Measurements from ENCODE around the gene CEP135. TPM values are rescaled to one million over a fixed set of nuclear protein-coding genes. Genes with fewer than 3 reads are reported as not detected.
A peak's percentile ranks its signal among the peaks of the same experiment; 100 is the strongest.

Gene CEP135
- total RNA-seq, 1 experiment from 2014 or later, result 10.9 TPM

DNA sequence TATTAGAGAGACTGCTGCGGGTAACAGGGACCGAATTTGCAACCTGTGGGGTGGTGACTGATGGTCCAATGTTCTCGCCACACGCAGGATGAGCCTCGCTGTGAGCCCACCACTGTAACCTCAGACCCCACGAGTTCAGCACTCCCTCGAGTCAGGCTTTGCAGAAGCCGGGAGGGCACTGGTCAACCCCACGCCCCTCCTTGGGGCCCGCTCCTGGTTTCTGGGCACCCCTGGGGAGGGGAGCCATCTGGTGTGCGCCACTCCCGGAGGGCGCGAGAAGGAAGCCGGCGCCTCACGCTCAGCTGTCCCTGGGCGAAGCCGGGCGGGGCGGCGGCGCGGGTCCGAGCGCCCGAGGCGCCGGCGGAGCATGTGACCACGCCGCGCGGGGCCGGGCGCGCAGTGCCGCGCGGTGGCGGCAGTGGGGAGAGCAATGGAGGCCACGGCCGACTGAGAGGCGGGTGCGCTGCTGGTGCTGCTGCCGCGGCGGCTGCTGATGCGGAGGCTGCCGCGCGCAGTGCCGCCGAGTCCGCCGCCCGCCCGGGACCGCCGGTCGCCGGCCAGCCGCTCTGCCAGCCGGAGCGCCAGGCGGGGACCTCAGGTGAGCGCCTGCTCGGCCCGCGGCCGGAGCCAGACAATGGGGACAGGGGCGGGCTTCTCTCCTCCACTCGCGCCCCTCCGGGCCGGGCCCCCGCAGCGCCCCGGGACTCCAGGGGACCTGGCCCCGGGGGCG is 100.1 kb downstream of the CEP135 start:
- no TSS peak for BruUV-seq (replicated peaks)
- H3K9me3 ChIP-seq (ENCODE audit: control insufficient read depth in 1 of 2, insufficient read depth in 1 of 2, low read depth in 1 of 2, low read length in 2 of 2), result no peaks in the 10 kb centered on the region
- H3K27me3 ChIP-seq (ENCODE audit: insufficient read depth, low read length), result no peaks in the 10 kb centered on the region
- H4K20me1 ChIP-seq (ENCODE audit: insufficient read depth), result 0 out of 2 replicates have a peak, but pooled peaks cover 3% of the 10 kb centered on the region
- intact Hi-C loops (cut with micrococcal nuclease), result loop anchor here (1.0 to 2.0 kb wide), 2 partner anchors 100 to 252 kb away; partner anchors contain the start of gene CEP135
- H3K36me3 ChIP-seq (ENCODE audit: control insufficient read depth in 1 of 2, insufficient read depth in 2 of 2, low read length in 2 of 2), result no peaks in the 10 kb centered on the region
- ChIA-PET CTCF (interaction anchor here (1.4 kb wide), 1 partner anchor 101 kb away, joined by 4 read pairs; no protein-coding TSS in a partner anchor), POLR2A (no interaction called here), RAD21 (ENCODE audit: low non-redundant PET in 1 of 2, low total read pairs in 2 of 2, uncharacterized antibody in 2 of 2, unreplicated experiment in 2 of 2) (no interaction called here)
- peak overlapping the region; percentile 94 for H2AFZ ChIP-seq (ENCODE audit: low read depth, low read length, poor library complexity, severe bottlenecking)
- peak; percentile 89 for ATAC-seq
- DNase-seq (ENCODE audit: low read depth, low spot score), result peak; percentile 29
- peak overlapping the region; percentile 67 to 77 for H3K4me3 ChIP-seq (replicated peaks in 1 of 2; ENCODE audit: low read depth in 1 of 2, low read length in 2 of 2)
- no peaks in the 10 kb centered on the region for H3K9me2 ChIP-seq (ENCODE audit: insufficient read depth)
- H3K79me2 ChIP-seq (ENCODE audit: insufficient read depth, low read length), result peaks cover 26% of the 10 kb centered on the region
- peak overlapping the region; percentile 97 for H3K4me2 ChIP-seq (ENCODE audit: low read length)
- peak overlapping the region; percentile 88 for H3K27ac ChIP-seq (ENCODE audit: low read depth, low read length)
- peak overlapping the region; percentile 74 for H3K9ac ChIP-seq (ENCODE audit: low read length)
- H3K4me1 ChIP-seq (ENCODE audit: control insufficient read depth in 1 of 2, insufficient read depth in 2 of 2, low read length in 2 of 2), result peaks cover 7 to 16% of the 10 kb centered on the region in 2 experiments; a peak in 3 of 4 replicates
- TF ChIP-seq EGR1 (IDR thresholded peaks at IDR 0.05; ENCODE audit: low read depth), result no peak
- TF ChIP-seq FOSL1 (IDR thresholded peaks at IDR 0.05; ENCODE audit: low read depth), result no peak
- no peak for TF ChIP-seq CBX3 (IDR thresholded peaks at IDR 0.05; ENCODE audit: low read depth)
- TF ChIP-seq, protein P1, sequence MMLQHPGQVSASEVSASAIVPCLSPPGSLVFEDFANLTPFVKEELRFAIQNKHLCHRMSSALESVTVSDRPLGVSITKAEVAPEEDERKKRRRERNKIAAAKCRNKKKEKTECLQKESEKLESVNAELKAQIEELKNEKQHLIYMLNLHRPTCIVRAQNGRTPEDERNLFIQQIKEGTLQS (IDR thresholded peaks at IDR 0.05), result no peak
- TF ChIP-seq EZH2 (IDR thresholded peaks at IDR 0.05), result no peak
- no peak for TF ChIP-seq EZH2phosphoT487 (IDR thresholded peaks at IDR 0.05; ENCODE audit: borderline replicate concordance)
- TF ChIP-seq SIN3A (IDR thresholded peaks at IDR 0.05; ENCODE audit: low read depth), result no peak
- TF ChIP-seq, protein P2, sequence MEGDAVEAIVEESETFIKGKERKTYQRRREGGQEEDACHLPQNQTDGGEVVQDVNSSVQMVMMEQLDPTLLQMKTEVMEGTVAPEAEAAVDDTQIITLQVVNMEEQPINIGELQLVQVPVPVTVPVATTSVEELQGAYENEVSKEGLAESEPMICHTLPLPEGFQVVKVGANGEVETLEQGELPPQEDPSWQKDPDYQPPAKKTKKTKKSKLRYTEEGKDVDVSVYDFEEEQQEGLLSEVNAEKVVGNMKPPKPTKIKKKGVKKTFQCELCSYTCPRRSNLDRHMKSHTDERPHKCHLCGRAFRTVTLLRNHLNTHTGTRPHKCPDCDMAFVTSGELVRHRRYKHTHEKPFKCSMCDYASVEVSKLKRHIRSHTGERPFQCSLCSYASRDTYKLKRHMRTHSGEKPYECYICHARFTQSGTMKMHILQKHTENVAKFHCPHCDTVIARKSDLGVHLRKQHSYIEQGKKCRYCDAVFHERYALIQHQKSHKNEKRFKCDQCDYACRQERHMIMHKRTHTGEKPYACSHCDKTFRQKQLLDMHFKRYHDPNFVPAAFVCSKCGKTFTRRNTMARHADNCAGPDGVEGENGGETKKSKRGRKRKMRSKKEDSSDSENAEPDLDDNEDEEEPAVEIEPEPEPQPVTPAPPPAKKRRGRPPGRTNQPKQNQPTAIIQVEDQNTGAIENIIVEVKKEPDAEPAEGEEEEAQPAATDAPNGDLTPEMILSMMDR (IDR thresholded peaks at IDR 0.05 in 2 of 3, conservative IDR thresholded peaks at IDR 0.05 in 1 of 3; ENCODE audit: borderline replicate concordance in 1 of 3, insufficient read depth in 1 of 3, low read depth in 2 of 3, low read length in 2 of 3), result peak in 1 of 3 experiments; percentile 35; a peak in 2 of 6 replicates
- no peak for TF ChIP-seq ELF1 (IDR thresholded peaks at IDR 0.05; ENCODE audit: borderline replicate concordance, low read depth)
- TF ChIP-seq POLR2AphosphoS5 (IDR thresholded peaks at IDR 0.05; ENCODE audit: low read depth, low read length), result peak; percentile 65; the same call in 1 of the 2 replicates
- peak; percentile 80 for TF ChIP-seq YY1 (IDR thresholded peaks at IDR 0.05; ENCODE audit: extremely low read depth, insufficient replicate concordance, low read depth, low read length)
- TF ChIP-seq SRF (IDR thresholded peaks at IDR 0.05; ENCODE audit: low read depth), result no peak
- TF ChIP-seq JUND (IDR thresholded peaks at IDR 0.05), result no peak
- TF ChIP-seq ZFX (IDR thresholded peaks at IDR 0.05), result peak; percentile 79
- TF ChIP-seq, protein P3, sequence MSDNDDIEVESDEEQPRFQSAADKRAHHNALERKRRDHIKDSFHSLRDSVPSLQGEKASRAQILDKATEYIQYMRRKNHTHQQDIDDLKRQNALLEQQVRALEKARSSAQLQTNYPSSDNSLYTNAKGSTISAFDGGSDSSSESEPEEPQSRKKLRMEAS (IDR thresholded peaks at IDR 0.05), result peak; percentile 37; the same call in 1 of the 2 replicates
- TF ChIP-seq CEBPB (IDR thresholded peaks at IDR 0.05; ENCODE audit: low read depth), result no peak
- peak; percentile 52 for TF ChIP-seq TCF7L2 (IDR thresholded peaks at IDR 0.05; ENCODE audit: borderline replicate concordance, extremely low read depth, insufficient read depth, insufficient read length)
- TF ChIP-seq, protein P4, sequence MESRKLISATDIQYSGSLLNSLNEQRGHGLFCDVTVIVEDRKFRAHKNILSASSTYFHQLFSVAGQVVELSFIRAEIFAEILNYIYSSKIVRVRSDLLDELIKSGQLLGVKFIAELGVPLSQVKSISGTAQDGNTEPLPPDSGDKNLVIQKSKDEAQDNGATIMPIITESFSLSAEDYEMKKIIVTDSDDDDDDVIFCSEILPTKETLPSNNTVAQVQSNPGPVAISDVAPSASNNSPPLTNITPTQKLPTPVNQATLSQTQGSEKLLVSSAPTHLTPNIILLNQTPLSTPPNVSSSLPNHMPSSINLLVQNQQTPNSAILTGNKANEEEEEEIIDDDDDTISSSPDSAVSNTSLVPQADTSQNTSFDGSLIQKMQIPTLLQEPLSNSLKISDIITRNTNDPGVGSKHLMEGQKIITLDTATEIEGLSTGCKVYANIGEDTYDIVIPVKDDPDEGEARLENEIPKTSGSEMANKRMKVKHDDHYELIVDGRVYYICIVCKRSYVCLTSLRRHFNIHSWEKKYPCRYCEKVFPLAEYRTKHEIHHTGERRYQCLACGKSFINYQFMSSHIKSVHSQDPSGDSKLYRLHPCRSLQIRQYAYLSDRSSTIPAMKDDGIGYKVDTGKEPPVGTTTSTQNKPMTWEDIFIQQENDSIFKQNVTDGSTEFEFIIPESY (IDR thresholded peaks at IDR 0.05; ENCODE audit: extremely low read depth, insufficient replicate concordance, low read length), result no peak
- TF ChIP-seq, protein P5, sequence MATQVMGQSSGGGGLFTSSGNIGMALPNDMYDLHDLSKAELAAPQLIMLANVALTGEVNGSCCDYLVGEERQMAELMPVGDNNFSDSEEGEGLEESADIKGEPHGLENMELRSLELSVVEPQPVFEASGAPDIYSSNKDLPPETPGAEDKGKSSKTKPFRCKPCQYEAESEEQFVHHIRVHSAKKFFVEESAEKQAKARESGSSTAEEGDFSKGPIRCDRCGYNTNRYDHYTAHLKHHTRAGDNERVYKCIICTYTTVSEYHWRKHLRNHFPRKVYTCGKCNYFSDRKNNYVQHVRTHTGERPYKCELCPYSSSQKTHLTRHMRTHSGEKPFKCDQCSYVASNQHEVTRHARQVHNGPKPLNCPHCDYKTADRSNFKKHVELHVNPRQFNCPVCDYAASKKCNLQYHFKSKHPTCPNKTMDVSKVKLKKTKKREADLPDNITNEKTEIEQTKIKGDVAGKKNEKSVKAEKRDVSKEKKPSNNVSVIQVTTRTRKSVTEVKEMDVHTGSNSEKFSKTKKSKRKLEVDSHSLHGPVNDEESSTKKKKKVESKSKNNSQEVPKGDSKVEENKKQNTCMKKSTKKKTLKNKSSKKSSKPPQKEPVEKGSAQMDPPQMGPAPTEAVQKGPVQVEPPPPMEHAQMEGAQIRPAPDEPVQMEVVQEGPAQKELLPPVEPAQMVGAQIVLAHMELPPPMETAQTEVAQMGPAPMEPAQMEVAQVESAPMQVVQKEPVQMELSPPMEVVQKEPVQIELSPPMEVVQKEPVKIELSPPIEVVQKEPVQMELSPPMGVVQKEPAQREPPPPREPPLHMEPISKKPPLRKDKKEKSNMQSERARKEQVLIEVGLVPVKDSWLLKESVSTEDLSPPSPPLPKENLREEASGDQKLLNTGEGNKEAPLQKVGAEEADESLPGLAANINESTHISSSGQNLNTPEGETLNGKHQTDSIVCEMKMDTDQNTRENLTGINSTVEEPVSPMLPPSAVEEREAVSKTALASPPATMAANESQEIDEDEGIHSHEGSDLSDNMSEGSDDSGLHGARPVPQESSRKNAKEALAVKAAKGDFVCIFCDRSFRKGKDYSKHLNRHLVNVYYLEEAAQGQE (IDR thresholded peaks at IDR 0.05; ENCODE audit: low read depth), result no peak
